ENCODE data around the gene PROM1. TPM values are rescaled to one million over a fixed set of nuclear protein-coding genes. Genes with fewer than 3 reads are reported as not detected.

The PROM1 gene
- total RNA-seq, 1 experiment from 2014 or later = not detected

GRCh38 chr4:15995826-15996225 lies 88.0 kb downstream of the PROM1 start:
- H3K4me3 ChIP-seq = no peak overlapping the region
- H3K4me1 ChIP-seq (replicated peaks) = no peaks in the 10 kb centered on the region
- H3K36me3 ChIP-seq = no peaks in the 10 kb centered on the region
- no peaks in the 10 kb centered on the region for H3K27me3 ChIP-seq (replicated peaks)
- no peak for DNase-seq (ENCODE audit: low read depth in 1 of 2, low spot score in 2 of 2)
- no peaks in the 10 kb centered on the region for H3K9me3 ChIP-seq (replicated peaks)
- H3K27ac ChIP-seq = no peak overlapping the region

GRCh38 chr4:15992167-15992485 lies 91.7 kb downstream of the PROM1 start:
- no peak overlapping the region for H3K4me3 ChIP-seq
- H3K27me3 ChIP-seq (replicated peaks) = no peaks in the 10 kb centered on the region
- H3K27ac ChIP-seq = no peak overlapping the region
- H3K4me1 ChIP-seq (replicated peaks) = no peaks in the 10 kb centered on the region
- no peak for DNase-seq (ENCODE audit: low read depth in 1 of 2, low spot score in 2 of 2)
- H3K9me3 ChIP-seq (replicated peaks) = no peaks in the 10 kb centered on the region
- no peaks in the 10 kb centered on the region for H3K36me3 ChIP-seq

GRCh38 chr4:15990570-15991285 lies 93.1 kb downstream of the PROM1 start:
- H3K9me3 ChIP-seq (replicated peaks) = no peaks in the 10 kb centered on the region
- H3K27me3 ChIP-seq (replicated peaks) = no peaks in the 10 kb centered on the region
- no peaks in the 10 kb centered on the region for H3K36me3 ChIP-seq
- H3K27ac ChIP-seq = no peak overlapping the region
- H3K4me3 ChIP-seq = no peak overlapping the region
- H3K4me1 ChIP-seq (replicated peaks) = no peaks in the 10 kb centered on the region
- DNase-seq (ENCODE audit: low read depth in 1 of 2, low spot score in 2 of 2) = no peak

DNA sequence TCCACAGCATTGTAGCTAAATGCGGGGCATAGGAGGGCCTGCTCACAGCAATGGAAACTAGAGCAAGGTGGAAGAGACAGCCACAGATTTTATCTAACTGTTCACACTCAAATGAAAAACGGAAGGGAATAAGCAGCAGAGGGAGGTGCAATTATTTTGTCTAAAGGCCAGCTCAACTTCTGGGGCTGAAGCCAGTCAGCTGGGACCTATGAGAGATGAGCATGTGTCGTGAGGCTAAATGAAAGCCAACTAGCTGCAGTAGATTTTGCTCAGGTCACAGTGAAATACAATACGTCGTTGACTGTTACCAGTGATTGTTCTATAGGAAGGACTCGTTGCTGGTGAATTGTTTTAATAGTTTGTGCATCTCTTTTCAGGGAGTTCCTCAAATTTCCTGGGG lies 94.4 kb downstream of the PROM1 start:
- Histone ChIP-seq H3K27me3 (replicated peaks) (no peaks in the 10 kb centered on the region), H3K9me3 (replicated peaks) (no peaks in the 10 kb centered on the region), H3K27ac (no peak overlapping the region), H3K4me3 (no peak overlapping the region), H3K36me3 (no peaks in the 10 kb centered on the region), H3K4me1 (replicated peaks) (no peaks in the 10 kb centered on the region)
- no peak for DNase-seq (ENCODE audit: low read depth in 1 of 2, low spot score in 2 of 2)

DNA sequence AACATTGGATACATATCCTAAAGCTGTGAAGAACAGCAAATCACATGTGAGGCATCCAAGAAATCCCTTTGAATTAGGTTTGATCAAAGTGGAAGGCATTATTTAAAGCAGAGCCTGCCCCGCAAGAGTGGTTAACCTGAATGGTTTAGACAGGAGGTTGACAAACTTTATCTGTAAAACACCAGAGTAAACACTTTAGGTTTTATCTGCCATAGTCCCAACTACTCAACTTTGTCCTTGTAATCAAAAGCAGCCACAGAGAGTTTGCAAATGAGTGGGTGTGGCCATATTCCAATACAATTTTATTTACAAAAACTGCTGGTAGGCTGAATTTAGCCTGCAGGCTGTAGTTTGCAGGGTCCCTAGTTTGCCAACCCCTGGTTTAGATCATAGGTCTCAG lies 95.6 kb downstream of the PROM1 start:
- Histone ChIP-seq H3K27ac (no peak overlapping the region), H3K9me3 (replicated peaks) (no peaks in the 10 kb centered on the region), H3K4me1 (replicated peaks) (no peaks in the 10 kb centered on the region), H3K27me3 (replicated peaks) (no peaks in the 10 kb centered on the region), H3K36me3 (no peaks in the 10 kb centered on the region), H3K4me3 (no peak overlapping the region)
- no peak for DNase-seq (ENCODE audit: low read depth in 1 of 2, low spot score in 2 of 2)

- Histone ChIP-seq H3K36me3 (no peaks in the 10 kb centered on the region), H3K27ac (no peak overlapping the region), H3K4me3 (no peak overlapping the region), H3K4me1 (replicated peaks) (no peaks in the 10 kb centered on the region), H3K9me3 (replicated peaks) (no peaks in the 10 kb centered on the region), H3K27me3 (replicated peaks) (no peaks in the 10 kb centered on the region)
- DNase-seq (ENCODE audit: low read depth in 1 of 2, low spot score in 2 of 2) = no peak
Observed at GRCh38 chr4:15986907-15987306, 96.9 kb downstream of the PROM1 start.

- no peaks in the 10 kb centered on the region for H3K36me3 ChIP-seq
- H3K27me3 ChIP-seq (replicated peaks) = no peaks in the 10 kb centered on the region
- H3K4me1 ChIP-seq (replicated peaks) = no peaks in the 10 kb centered on the region
- H3K9me3 ChIP-seq (replicated peaks) = no peaks in the 10 kb centered on the region
- H3K27ac ChIP-seq = no peak overlapping the region
- DNase-seq (ENCODE audit: low read depth in 1 of 2, low spot score in 2 of 2) = no peak
- H3K4me3 ChIP-seq = no peak overlapping the region
Observed at GRCh38 chr4:15983610-15984009, 100.2 kb downstream of the PROM1 start.

DNA sequence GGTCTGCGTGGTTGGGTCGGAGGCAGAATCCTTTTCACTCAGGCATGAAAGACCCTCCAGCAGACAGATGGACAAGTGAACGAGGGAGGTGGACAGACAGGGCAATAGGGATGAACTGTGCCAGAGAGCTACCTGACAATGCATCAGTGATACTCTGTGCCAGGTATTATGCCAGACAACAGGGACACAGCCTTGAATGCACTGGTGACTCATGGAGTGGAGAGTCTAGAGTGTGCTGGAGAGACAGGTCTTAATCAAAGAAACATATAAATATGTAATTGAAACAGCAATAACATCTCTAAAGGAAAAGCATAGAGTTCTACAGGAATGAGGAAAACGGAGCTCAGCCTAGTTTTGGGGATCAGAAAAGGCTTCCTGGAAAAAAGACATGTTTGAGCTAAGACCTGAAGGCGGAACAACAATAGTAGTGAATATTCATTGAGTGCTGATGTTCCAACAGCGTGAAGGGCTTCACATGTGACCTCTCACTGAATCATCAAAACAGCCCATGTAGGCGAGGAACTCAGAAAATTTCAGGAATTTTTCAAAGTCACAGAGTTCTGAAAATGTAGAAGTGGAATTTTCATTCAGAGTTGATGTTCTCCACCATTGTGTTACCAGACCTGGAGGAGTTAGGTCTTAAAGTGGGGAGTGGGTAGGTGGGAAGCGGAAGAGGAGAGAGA lies 100.8 kb downstream of the PROM1 start:
- no peak for DNase-seq (ENCODE audit: low read depth in 1 of 2, low spot score in 2 of 2)
- no peaks in the 10 kb centered on the region for H3K36me3 ChIP-seq
- no peaks in the 10 kb centered on the region for H3K27me3 ChIP-seq (replicated peaks)
- no peak overlapping the region for H3K4me3 ChIP-seq
- no peak overlapping the region for H3K27ac ChIP-seq
- no peaks in the 10 kb centered on the region for H3K9me3 ChIP-seq (replicated peaks)
- no peaks in the 10 kb centered on the region for H3K4me1 ChIP-seq (replicated peaks)

GRCh38 chr4:15976456-15977447 lies 107.1 kb downstream of the PROM1 start:
- no peaks in the 10 kb centered on the region for H3K9me3 ChIP-seq (replicated peaks)
- no peaks in the 10 kb centered on the region for H3K4me1 ChIP-seq (replicated peaks)
- no peaks in the 10 kb centered on the region for H3K36me3 ChIP-seq
- H3K27ac ChIP-seq = no peak overlapping the region
- DNase-seq (ENCODE audit: low read depth in 1 of 2, low spot score in 2 of 2) = no peak
- H3K27me3 ChIP-seq (replicated peaks) = no peaks in the 10 kb centered on the region
- H3K4me3 ChIP-seq = no peak overlapping the region

GRCh38 chr4:15971068-15971801 lies 112.6 kb downstream of the PROM1 start:
- DNase-seq (ENCODE audit: low read depth in 1 of 2, low spot score in 2 of 2) = no peak
- Histone ChIP-seq H3K4me3 (no peak overlapping the region), H3K9me3 (replicated peaks) (no peaks in the 10 kb centered on the region), H3K36me3 (no peaks in the 10 kb centered on the region), H3K27me3 (replicated peaks) (no peaks in the 10 kb centered on the region), H3K27ac (no peak overlapping the region), H3K4me1 (replicated peaks) (no peaks in the 10 kb centered on the region)

- no peaks in the 10 kb centered on the region for H3K36me3 ChIP-seq
- H3K27me3 ChIP-seq (replicated peaks) = no peaks in the 10 kb centered on the region
- H3K4me3 ChIP-seq = no peak overlapping the region
- no peaks in the 10 kb centered on the region for H3K9me3 ChIP-seq (replicated peaks)
- no peak for DNase-seq (ENCODE audit: low read depth in 1 of 2, low spot score in 2 of 2)
- no peak overlapping the region for H3K27ac ChIP-seq
- no peaks in the 10 kb centered on the region for H3K4me1 ChIP-seq (replicated peaks)
Observed at GRCh38 chr4:15968551-15969300, 115.1 kb downstream of the PROM1 start.

DNA sequence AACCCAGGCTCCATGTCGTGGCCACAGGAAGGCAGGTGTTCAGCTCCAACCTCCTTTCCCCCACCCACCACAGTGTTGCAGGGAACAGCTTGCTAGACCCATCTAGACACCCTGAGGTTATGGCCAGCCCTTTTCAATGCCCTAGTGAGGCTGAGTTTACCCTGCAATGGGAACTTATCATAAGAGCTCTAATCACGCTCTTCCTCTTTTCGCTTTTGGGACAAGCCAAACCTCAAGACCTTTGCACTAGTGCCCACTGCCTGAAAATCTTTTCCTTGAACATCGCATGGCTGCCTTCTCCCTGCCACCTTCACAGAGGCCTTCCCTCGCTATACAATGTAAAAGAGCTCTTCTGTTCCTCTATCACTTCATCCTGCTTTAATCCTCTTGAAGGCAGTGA lies 118.5 kb downstream of the PROM1 start:
- H3K27me3 ChIP-seq (replicated peaks) = no peaks in the 10 kb centered on the region
- H3K4me1 ChIP-seq (replicated peaks) = no peaks in the 10 kb centered on the region
- H3K4me3 ChIP-seq = no peak overlapping the region
- no peaks in the 10 kb centered on the region for H3K36me3 ChIP-seq
- H3K9me3 ChIP-seq (replicated peaks) = no peaks in the 10 kb centered on the region
- DNase-seq (ENCODE audit: low read depth in 1 of 2, low spot score in 2 of 2) = no peak
- H3K27ac ChIP-seq = no peak overlapping the region

GRCh38 chr4:15964159-15964558 lies 119.7 kb downstream of the PROM1 start:
- H3K9me3 ChIP-seq (replicated peaks) = no peaks in the 10 kb centered on the region
- no peak for DNase-seq (ENCODE audit: low read depth in 1 of 2, low spot score in 2 of 2)
- no peak overlapping the region for H3K4me3 ChIP-seq
- no peaks in the 10 kb centered on the region for H3K27me3 ChIP-seq (replicated peaks)
- no peak overlapping the region for H3K27ac ChIP-seq
- no peaks in the 10 kb centered on the region for H3K4me1 ChIP-seq (replicated peaks)
- H3K36me3 ChIP-seq = no peaks in the 10 kb centered on the region
